DOHH2 (cell line): ENCODE measurements around the gene LDLRAD1.

ENCODE experiments used
- EZH2phosphoT487 ChIP-seq: fragments of 200-600 bp; sonication (generic); IDR thresholded peaks from 2 replicates; pipeline ENCODE4 v1.6.1; 2017; ENCODE audit warnings: borderline replicate concordance, mild to moderate bottlenecking, antibody characterized with exemption, low read length, moderate library complexity, mixed read lengths
- TF ChIP-seq, protein P1 (sequence below): fragments of 200-600 bp; sonication (generic); IDR thresholded peaks from one replicate; pipeline ENCODE4 v1.5.1; 2014; ENCODE audit warnings: antibody characterized with exemption, mild to moderate bottlenecking, low read depth, low read length; ENCODE audit not compliant: poor library complexity, severe bottlenecking

- TF ChIP-seq EZH2phosphoT487 = no peak
- TF ChIP-seq, protein P1, sequence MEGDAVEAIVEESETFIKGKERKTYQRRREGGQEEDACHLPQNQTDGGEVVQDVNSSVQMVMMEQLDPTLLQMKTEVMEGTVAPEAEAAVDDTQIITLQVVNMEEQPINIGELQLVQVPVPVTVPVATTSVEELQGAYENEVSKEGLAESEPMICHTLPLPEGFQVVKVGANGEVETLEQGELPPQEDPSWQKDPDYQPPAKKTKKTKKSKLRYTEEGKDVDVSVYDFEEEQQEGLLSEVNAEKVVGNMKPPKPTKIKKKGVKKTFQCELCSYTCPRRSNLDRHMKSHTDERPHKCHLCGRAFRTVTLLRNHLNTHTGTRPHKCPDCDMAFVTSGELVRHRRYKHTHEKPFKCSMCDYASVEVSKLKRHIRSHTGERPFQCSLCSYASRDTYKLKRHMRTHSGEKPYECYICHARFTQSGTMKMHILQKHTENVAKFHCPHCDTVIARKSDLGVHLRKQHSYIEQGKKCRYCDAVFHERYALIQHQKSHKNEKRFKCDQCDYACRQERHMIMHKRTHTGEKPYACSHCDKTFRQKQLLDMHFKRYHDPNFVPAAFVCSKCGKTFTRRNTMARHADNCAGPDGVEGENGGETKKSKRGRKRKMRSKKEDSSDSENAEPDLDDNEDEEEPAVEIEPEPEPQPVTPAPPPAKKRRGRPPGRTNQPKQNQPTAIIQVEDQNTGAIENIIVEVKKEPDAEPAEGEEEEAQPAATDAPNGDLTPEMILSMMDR = no peak
Measured at GRCh38 chr1:53979712-53980450, 38.1 kb downstream of the LDLRAD1 start.
